ENCODE results near the gene PLCXD3. TPM values are rescaled to one million over a fixed set of nuclear protein-coding genes. Genes with fewer than 3 reads are reported as not detected.

Gene PLCXD3
- total and polyA plus RNA-seq, 2 of the 8 experiments (the other 6 are each of a cell fraction or from before 2014, with no cell fraction given) = 0.03 to 0.07 TPM

DNA sequence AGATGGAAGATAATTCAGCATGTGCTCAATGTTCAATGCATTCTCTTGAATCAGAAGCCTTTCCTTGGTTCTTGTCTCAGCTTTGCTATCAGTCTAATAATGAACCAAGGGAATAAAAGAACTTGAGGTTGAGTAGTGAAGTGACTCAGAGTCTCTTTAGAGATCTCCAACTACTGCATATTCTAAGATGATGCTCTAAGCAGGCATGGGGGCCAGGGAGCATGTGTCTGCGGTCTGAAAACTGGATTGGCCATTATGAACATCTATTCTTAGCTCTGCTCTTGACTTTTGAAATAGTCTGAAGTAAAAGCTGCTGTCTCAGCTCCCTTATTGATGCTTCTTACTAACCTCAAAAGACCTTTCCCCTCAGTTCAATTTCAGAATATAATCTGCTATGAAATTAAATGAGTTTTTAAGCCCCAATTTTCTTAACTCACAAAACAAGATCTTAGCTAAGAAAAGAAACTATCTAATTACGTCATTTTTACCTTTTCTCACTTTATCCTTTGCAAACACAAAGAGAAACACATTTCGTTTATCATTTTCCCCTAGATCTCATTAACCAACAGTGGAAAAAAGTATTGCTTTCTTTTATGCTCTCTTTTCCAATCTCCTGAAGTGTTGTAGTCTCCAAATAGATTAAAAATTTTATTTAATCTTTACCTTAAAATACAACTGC, 44.8 kb downstream of the PLCXD3 start (continued):
- TF ChIP-seq SAP30 (IDR thresholded peaks at IDR 0.05; ENCODE audit: insufficient read depth, insufficient replicate concordance, low read length) = no peak
- no peak for TF ChIP-seq RXRA (IDR thresholded peaks at IDR 0.05; ENCODE audit: insufficient read depth, low read depth, low read length)
- no peak for TF ChIP-seq USF2 (IDR thresholded peaks at IDR 0.05; ENCODE audit: low read length)
- TF ChIP-seq MAFK (IDR thresholded peaks at IDR 0.05; ENCODE audit: low read depth, low read length) = no peak
- no peak for TF ChIP-seq SIX5 (IDR thresholded peaks at IDR 0.05; ENCODE audit: low read depth, low read length)
- TF ChIP-seq POLR2AphosphoS5 (IDR thresholded peaks at IDR 0.05; ENCODE audit: low read depth, low read length) = no peak
- no peak for TF ChIP-seq NANOG (IDR thresholded peaks at IDR 0.05; ENCODE audit: insufficient read depth, low read depth, low read length, poor library complexity, severe bottlenecking)
